ENCODE results near the gene ACTR5.

- TF ChIP-seq, protein P1, sequence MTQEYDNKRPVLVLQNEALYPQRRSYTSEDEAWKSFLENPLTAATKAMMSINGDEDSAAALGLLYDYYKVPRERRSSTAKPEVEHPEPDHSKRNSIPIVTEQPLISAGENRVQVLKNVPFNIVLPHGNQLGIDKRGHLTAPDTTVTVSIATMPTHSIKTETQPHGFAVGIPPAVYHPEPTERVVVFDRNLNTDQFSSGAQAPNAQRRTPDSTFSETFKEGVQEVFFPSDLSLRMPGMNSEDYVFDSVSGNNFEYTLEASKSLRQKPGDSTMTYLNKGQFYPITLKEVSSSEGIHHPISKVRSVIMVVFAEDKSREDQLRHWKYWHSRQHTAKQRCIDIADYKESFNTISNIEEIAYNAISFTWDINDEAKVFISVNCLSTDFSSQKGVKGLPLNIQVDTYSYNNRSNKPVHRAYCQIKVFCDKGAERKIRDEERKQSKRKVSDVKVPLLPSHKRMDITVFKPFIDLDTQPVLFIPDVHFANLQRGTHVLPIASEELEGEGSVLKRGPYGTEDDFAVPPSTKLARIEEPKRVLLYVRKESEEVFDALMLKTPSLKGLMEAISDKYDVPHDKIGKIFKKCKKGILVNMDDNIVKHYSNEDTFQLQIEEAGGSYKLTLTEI (CRISPR knock-in tag; conservative IDR thresholded peaks at IDR 0.05), result no peak
- TF ChIP-seq, protein P2, sequence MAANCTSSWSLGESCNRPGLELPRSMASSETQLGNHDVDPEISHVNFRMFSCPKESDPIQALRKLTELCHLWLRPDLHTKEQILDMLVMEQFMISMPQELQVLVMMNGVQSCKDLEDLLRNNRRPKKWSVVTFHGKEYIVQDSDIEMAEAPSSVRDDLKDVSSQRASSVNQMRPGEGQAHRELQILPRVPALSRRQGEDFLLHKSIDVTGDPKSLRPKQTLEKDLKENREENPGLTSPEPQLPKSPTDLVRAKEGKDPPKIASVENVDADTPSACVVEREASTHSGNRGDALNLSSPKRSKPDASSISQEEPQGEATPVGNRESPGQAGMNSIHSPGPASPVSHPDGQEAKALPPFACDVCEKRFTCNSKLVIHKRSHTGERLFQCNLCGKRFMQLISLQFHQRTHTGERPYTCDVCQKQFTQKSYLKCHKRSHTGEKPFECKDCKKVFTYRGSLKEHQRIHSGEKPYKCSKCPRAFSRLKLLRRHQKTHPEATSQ (CRISPR knock-in tag; IDR thresholded peaks at IDR 0.05; ENCODE audit: borderline replicate concordance), result no peak
- TF ChIP-seq ZNF674 (CRISPR knock-in tag; IDR thresholded peaks at IDR 0.05; ENCODE audit: low read depth) (no peak), POLR2A (IDR thresholded peaks at IDR 0.05; ENCODE audit: insufficient read depth in 1 of 2, low read depth in 2 of 2, low read length in 2 of 2) (no peak), ZSCAN21 (CRISPR knock-in tag; IDR thresholded peaks at IDR 0.05; ENCODE audit: borderline replicate concordance) (no peak), CTCF (CRISPR knock-in tag; IDR thresholded peaks at IDR 0.05) (no peak), RAD21 (CRISPR knock-in tag; IDR thresholded peaks at IDR 0.05) (no peak)
Observed at GRCh38 chr20:38729767-38730166, 18.5 kb upstream of the ACTR5 start.
